ENCODE measurements around the gene LYZL1. TPM values are rescaled to one million over a fixed set of nuclear protein-coding genes. Genes with fewer than 3 reads are reported as not detected.
"Not testable (repeated sequence)": the region's sequence is repeated elsewhere in the genome, so short reads cannot be mapped to it uniquely, and the experiment has no call there.

The LYZL1 gene
- polyA plus RNA-seq, 1 donor from 2014 or later = not detected

DNA sequence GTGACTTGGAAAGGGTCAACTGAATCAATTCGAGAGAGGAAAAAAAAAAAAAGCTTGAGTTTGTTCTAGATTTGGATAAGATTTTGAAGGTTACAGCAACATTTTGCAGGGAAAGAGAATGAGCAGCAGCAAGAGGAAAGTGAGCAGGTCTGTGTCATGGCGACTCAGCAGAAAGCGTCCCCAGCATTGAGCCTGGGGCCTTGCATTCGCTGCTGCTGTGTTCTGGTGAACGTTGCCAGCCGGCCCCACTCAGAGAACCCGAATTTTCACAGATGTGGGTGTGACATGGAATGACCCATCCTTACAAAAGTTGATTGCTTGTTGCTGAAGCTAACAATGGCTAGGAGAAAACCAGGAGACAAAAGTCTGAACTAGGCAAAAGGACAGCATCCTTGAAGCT is 21.6 kb downstream of the LYZL1 start:
- not testable (repeated sequence) for H3K27ac ChIP-seq (ENCODE audit: low read length)

DNA sequence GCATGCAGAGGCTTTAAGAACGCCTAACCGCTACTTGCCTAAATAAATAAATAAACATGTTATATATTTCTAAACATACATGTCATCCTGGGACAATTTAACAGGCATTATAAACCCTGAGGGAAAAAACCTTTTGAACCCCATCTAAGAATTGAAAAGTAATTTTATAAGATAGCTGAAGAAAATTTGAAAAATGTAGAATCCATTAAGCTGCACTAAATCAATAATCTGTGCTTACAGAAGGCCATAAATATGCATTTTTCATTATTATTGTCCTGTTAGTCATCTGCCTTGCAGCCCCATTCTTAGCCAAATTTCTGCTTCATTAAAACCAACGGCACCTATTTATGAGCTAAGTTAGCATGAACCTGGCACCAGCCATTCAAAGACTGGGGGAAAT is 24.2 kb downstream of the LYZL1 start:
- Histone ChIP-seq H3K27ac (ENCODE audit: low read length) (no peak overlapping the region), H3K9me2 (ENCODE audit: insufficient read depth, low read length) (no peaks in the 10 kb centered on the region), H3K27me3 (ENCODE audit: insufficient read depth, low read depth, low read length) (no peaks in the 10 kb centered on the region), H3K9me3 (ENCODE audit: low read length) (no peaks in the 10 kb centered on the region), H3K4me3 (ENCODE audit: low read length) (no peak overlapping the region), H3K9ac (ENCODE audit: low read length) (no peak overlapping the region), H3K79me2 (replicated peaks; ENCODE audit: insufficient read depth, low read length) (no peaks in the 10 kb centered on the region), H3K4me2 (ENCODE audit: low read length) (no peak overlapping the region), H3K36me3 (ENCODE audit: insufficient read depth, low read length) (no peaks in the 10 kb centered on the region), H4K20me1 (ENCODE audit: insufficient read depth) (no peaks in the 10 kb centered on the region), H2AFZ (ENCODE audit: low read depth, low read length) (no peak overlapping the region), H3F3A (ENCODE audit: insufficient read depth, low read length, poor library complexity, severe bottlenecking) (no peaks in the 10 kb centered on the region)
- TF ChIP-seq RAD21 (conservative IDR thresholded peaks at IDR 0.05) (no peak), SMC3 (conservative IDR thresholded peaks at IDR 0.05; ENCODE audit: poor library complexity) (no peak), MXI1 (conservative IDR thresholded peaks at IDR 0.05; ENCODE audit: poor library complexity, severe bottlenecking) (no peak), TAF1 (IDR thresholded peaks at IDR 0.05; ENCODE audit: low read depth) (no peak), EP300 (conservative IDR thresholded peaks at IDR 0.05; ENCODE audit: poor library complexity, severe bottlenecking) (no peak), EZH2 (IDR thresholded peaks at IDR 0.05; ENCODE audit: borderline replicate concordance, insufficient read depth, low read length, poor library complexity, severe bottlenecking) (no peak)
- TF ChIP-seq, protein P1, sequence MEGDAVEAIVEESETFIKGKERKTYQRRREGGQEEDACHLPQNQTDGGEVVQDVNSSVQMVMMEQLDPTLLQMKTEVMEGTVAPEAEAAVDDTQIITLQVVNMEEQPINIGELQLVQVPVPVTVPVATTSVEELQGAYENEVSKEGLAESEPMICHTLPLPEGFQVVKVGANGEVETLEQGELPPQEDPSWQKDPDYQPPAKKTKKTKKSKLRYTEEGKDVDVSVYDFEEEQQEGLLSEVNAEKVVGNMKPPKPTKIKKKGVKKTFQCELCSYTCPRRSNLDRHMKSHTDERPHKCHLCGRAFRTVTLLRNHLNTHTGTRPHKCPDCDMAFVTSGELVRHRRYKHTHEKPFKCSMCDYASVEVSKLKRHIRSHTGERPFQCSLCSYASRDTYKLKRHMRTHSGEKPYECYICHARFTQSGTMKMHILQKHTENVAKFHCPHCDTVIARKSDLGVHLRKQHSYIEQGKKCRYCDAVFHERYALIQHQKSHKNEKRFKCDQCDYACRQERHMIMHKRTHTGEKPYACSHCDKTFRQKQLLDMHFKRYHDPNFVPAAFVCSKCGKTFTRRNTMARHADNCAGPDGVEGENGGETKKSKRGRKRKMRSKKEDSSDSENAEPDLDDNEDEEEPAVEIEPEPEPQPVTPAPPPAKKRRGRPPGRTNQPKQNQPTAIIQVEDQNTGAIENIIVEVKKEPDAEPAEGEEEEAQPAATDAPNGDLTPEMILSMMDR (IDR thresholded peaks at IDR 0.05; ENCODE audit: poor library complexity, severe bottlenecking) = no peak
- TF ChIP-seq, protein P2, sequence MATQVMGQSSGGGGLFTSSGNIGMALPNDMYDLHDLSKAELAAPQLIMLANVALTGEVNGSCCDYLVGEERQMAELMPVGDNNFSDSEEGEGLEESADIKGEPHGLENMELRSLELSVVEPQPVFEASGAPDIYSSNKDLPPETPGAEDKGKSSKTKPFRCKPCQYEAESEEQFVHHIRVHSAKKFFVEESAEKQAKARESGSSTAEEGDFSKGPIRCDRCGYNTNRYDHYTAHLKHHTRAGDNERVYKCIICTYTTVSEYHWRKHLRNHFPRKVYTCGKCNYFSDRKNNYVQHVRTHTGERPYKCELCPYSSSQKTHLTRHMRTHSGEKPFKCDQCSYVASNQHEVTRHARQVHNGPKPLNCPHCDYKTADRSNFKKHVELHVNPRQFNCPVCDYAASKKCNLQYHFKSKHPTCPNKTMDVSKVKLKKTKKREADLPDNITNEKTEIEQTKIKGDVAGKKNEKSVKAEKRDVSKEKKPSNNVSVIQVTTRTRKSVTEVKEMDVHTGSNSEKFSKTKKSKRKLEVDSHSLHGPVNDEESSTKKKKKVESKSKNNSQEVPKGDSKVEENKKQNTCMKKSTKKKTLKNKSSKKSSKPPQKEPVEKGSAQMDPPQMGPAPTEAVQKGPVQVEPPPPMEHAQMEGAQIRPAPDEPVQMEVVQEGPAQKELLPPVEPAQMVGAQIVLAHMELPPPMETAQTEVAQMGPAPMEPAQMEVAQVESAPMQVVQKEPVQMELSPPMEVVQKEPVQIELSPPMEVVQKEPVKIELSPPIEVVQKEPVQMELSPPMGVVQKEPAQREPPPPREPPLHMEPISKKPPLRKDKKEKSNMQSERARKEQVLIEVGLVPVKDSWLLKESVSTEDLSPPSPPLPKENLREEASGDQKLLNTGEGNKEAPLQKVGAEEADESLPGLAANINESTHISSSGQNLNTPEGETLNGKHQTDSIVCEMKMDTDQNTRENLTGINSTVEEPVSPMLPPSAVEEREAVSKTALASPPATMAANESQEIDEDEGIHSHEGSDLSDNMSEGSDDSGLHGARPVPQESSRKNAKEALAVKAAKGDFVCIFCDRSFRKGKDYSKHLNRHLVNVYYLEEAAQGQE (IDR thresholded peaks at IDR 0.05; ENCODE audit: borderline replicate concordance) = no peak

More for the DNA sequence above, 21.6 kb downstream of the LYZL1 start:
- not testable (repeated sequence) for H3K9me3 ChIP-seq (ENCODE audit: low read length); H3F3A ChIP-seq (ENCODE audit: insufficient read depth, low read length, poor library complexity, severe bottlenecking); H3K9me2 ChIP-seq (ENCODE audit: insufficient read depth, low read length); H3K9ac ChIP-seq (ENCODE audit: low read length); H3K36me3 ChIP-seq (ENCODE audit: insufficient read depth, low read length); H3K27me3 ChIP-seq (ENCODE audit: insufficient read depth, low read depth, low read length); H4K20me1 ChIP-seq (ENCODE audit: insufficient read depth); H3K4me3 ChIP-seq (ENCODE audit: low read length); H3K4me2 ChIP-seq (ENCODE audit: low read length); H3K79me2 ChIP-seq (replicated peaks; ENCODE audit: insufficient read depth, low read length); H2AFZ ChIP-seq (ENCODE audit: low read depth, low read length)

DNA sequence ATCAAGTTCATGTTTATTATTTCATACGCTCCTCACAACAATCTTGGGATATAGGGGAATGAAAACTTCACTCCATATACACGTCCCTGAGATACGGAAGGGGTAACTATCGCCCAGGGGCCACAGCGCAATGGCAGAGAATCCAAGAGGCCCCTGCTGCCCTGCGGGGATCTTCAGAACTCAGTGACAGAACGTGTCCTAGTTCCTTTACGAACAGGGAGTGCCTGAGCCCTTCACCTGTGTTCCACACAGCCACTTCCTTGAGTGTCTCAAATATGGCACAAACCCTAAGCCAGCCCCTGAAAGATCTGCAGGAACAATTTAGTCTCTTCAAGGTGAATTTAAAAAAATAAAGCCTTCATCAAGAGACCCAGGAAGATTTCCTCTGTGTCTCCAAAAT is 25.9 kb downstream of the LYZL1 start:
- Histone ChIP-seq H2AFZ (ENCODE audit: low read depth, low read length) (no peak overlapping the region), H3K36me3 (ENCODE audit: insufficient read depth, low read length) (no peaks in the 10 kb centered on the region), H3K9me3 (ENCODE audit: low read length) (no peaks in the 10 kb centered on the region), H3F3A (ENCODE audit: insufficient read depth, low read length, poor library complexity, severe bottlenecking) (no peaks in the 10 kb centered on the region), H3K27me3 (ENCODE audit: insufficient read depth, low read depth, low read length) (no peaks in the 10 kb centered on the region), H4K20me1 (ENCODE audit: insufficient read depth) (no peaks in the 10 kb centered on the region), H3K4me3 (ENCODE audit: low read length) (no peak overlapping the region), H3K27ac (ENCODE audit: low read length) (no peak overlapping the region), H3K4me2 (ENCODE audit: low read length) (no peak overlapping the region), H3K9me2 (ENCODE audit: insufficient read depth, low read length) (no peaks in the 10 kb centered on the region), H3K9ac (ENCODE audit: low read length) (no peak overlapping the region), H3K79me2 (replicated peaks; ENCODE audit: insufficient read depth, low read length) (no peaks in the 10 kb centered on the region)
- TF ChIP-seq, protein P2 (IDR thresholded peaks at IDR 0.05; ENCODE audit: borderline replicate concordance) = no peak
- TF ChIP-seq POLR2AphosphoS5 (IDR thresholded peaks at IDR 0.05) = no peak
- no peak for TF ChIP-seq EP300 (conservative IDR thresholded peaks at IDR 0.05; ENCODE audit: poor library complexity, severe bottlenecking)
